GM23338 (cell line): ENCODE measurements around the gene FAM89B. TPM values are rescaled to one million over a fixed set of nuclear protein-coding genes. Genes with fewer than 3 reads are reported as not detected.

ENCODE experiments used
- ATAC-seq: fragments of 200-7000 bp; cut with Tn5 transposase; 3 replicates; pipeline ENCODE4 v1.9.1; 2020
- DNase-seq: peaks from one replicate; pipeline ENCODE4 v3.0.0-alpha.2; 2015; ENCODE audit warnings: low spot score
- H2AFZ ChIP-seq: fragments of 200-600 bp; sonication (generic); 2 replicates; pipeline ENCODE4 v1.8.0; 2016; ENCODE audit warnings: antibody characterized with exemption, mild to moderate bottlenecking, moderate library complexity
- H3F3A ChIP-seq: fragments of 200-600 bp; sonication (generic); replicated peaks from 2 replicates; pipeline ENCODE4 v1.8.0; 2017; ENCODE audit warnings: antibody characterized with exemption, mixed run types, low read depth
- H3K27ac ChIP-seq: fragments of 200-600 bp; sonication (generic); 2 replicates; pipeline ENCODE4 v1.6.1; 2016; ENCODE audit warnings: low read depth
- H3K27me3 ChIP-seq: fragments of 200-600 bp; sonication (generic); 2 replicates; pipeline ENCODE4 v1.8.0; 2016; ENCODE audit warnings: mild to moderate bottlenecking, mixed run types, moderate library complexity; ENCODE audit not compliant: insufficient read depth
- H3K36me3 ChIP-seq: fragments of 200-600 bp; sonication (generic); 2 replicates; pipeline ENCODE4 v1.8.0; 2016; ENCODE audit warnings: mild to moderate bottlenecking; ENCODE audit not compliant: insufficient read depth
- H3K4me1 ChIP-seq: fragments of 200-600 bp; sonication (generic); 2 replicates; pipeline ENCODE4 v1.8.0; 2016; ENCODE audit warnings: mild to moderate bottlenecking, moderate library complexity; ENCODE audit not compliant: insufficient read depth
- H3K4me2 ChIP-seq: fragments of 200-600 bp; sonication (generic); 2 replicates; pipeline ENCODE4 v1.7.1; 2017; ENCODE audit warnings: mixed run types
- H3K4me3 ChIP-seq: fragments of 200-600 bp; sonication (generic); 2 replicates; pipeline ENCODE4 v1.6.1; 2016; ENCODE audit warnings: mixed run types
- H3K79me2 ChIP-seq: fragments of 200-600 bp; sonication (generic); replicated peaks from 2 replicates; pipeline ENCODE4 v1.8.0; 2017; ENCODE audit warnings: mild to moderate bottlenecking; ENCODE audit not compliant: insufficient read depth
- H3K9me2 ChIP-seq: fragments of 200-600 bp; sonication (generic); 2 replicates; pipeline ENCODE4 v1.8.0; 2017; ENCODE audit not compliant: insufficient read depth
- H4K20me1 ChIP-seq: fragments of 200-600 bp; sonication (generic); replicated peaks from 2 replicates; pipeline ENCODE4 v1.8.0; 2017; ENCODE audit warnings: mild to moderate bottlenecking; ENCODE audit not compliant: insufficient read depth
- H3K27ac Mint-ChIP-seq: 2 replicates; pipeline ENCODE4 v1.8.0; 2020; ENCODE audit warnings: inconsistent platforms, mild to moderate bottlenecking, moderate library complexity, mixed read lengths
- H3K27me3 Mint-ChIP-seq: 3 replicates; pipeline ENCODE4 v1.8.0; 2022; ENCODE audit warnings: low read depth, mild to moderate bottlenecking, moderate library complexity, mixed read lengths, inconsistent platforms; ENCODE audit not compliant: insufficient read depth, poor library complexity
- H3K36me3 Mint-ChIP-seq: 3 replicates; pipeline ENCODE4 v1.8.0; 2021; ENCODE audit warnings: low read depth, mild to moderate bottlenecking, inconsistent platforms, moderate library complexity, mixed read lengths
- H3K4me1 Mint-ChIP-seq: 3 replicates; pipeline ENCODE4 v1.8.0; 2020; ENCODE audit warnings: mild to moderate bottlenecking, inconsistent platforms, mixed read lengths
- H3K4me3 Mint-ChIP-seq: 3 replicates; pipeline ENCODE4 v1.8.0; 2021; ENCODE audit warnings: moderate library complexity, mild to moderate bottlenecking, inconsistent platforms, mixed read lengths
- H3K9me3 Mint-ChIP-seq: 3 replicates; pipeline ENCODE4 v1.8.0; 2020; ENCODE audit warnings: moderate library complexity, mild to moderate bottlenecking, inconsistent platforms, mixed read lengths
- CTCF ChIP-seq, 2 experiments: fragments of 200-600 bp in 1 of 2; sonication (generic) in 1 of 2; conservative IDR thresholded peaks; 2 replicates each; pipeline versions ENCODE4 v1.5.1 to v1.6.1; 2016 to 2017; ENCODE audit warnings: antibody characterized with exemption in 2 of 2, low read depth in 2 of 2, mild to moderate bottlenecking in 2 of 2, moderate library complexity in 1 of 2
- ETS1 ChIP-seq: IDR thresholded peaks from 2 replicates; pipeline ENCODE4 v1.6.1; 2016; ENCODE audit warnings: antibody characterized with exemption
- POLR2AphosphoS5 ChIP-seq: IDR thresholded peaks from 2 replicates; pipeline ENCODE4 v1.6.1; 2016; ENCODE audit warnings: antibody characterized with exemption, low read depth
- REST ChIP-seq: IDR thresholded peaks from one replicate; pipeline ENCODE4 v1.6.1; 2018; ENCODE audit warnings: antibody characterized with exemption; ENCODE audit not compliant: unreplicated experiment
- STAT1 ChIP-seq: IDR thresholded peaks from one replicate; pipeline ENCODE4 v1.6.1; 2016; ENCODE audit warnings: antibody characterized with exemption; ENCODE audit not compliant: unreplicated experiment
- ZNF114 ChIP-seq: fragments of 250-450 bp; sonication (Bioruptor Pico); IDR thresholded peaks from 2 replicates; pipeline ENCODE4 v1.5.0; 2020; ENCODE audit warnings: mild to moderate bottlenecking, moderate library complexity
- ZNF462 ChIP-seq: fragments of 250-450 bp; sonication (Bioruptor Pico); IDR thresholded peaks from 2 replicates; pipeline ENCODE4 v1.5.0; 2020; ENCODE audit warnings: mild to moderate bottlenecking, moderate library complexity
- polyA plus RNA-seq: library from polyadenylated mRNA; unstranded; fragments of >200 nt; fragmentation: Nextera tagmentation; extraction: Ambion mirVana; gene quantifications from 2 replicates; pipeline ENCODE4 v1.2.1, GENCODE V29; 2016
- total RNA-seq: library from RNA; depleted of rRNA; stranded (reverse); fragments of >200 nt; shearing (Covaris generic); gene quantifications from 2 replicates; pipeline ENCODE4 v1.2.3, GENCODE V29; 2014

Gene FAM89B
- total and polyA plus RNA-seq, 2 experiments from 2014 or later, result 13.0 to 18.2 TPM

- Mint-ChIP-seq H3K9me3 (no peaks in the 10 kb centered on the region), H3K27me3 (peaks cover 34% of the 10 kb centered on the region), H3K36me3 (peaks cover 9% of the 10 kb centered on the region), H3K27ac (no peak overlapping the region), H3K4me1 (peaks cover 49% of the 10 kb centered on the region), H3K4me3 (peak overlapping the region; percentile 100)
- peaks cover 10% of the 10 kb centered on the region for H4K20me1 ChIP-seq
- DNase-seq, result peak; percentile 87
- H3K27me3 ChIP-seq, result peaks cover 27% of the 10 kb centered on the region
- peaks cover 41% of the 10 kb centered on the region for H3F3A ChIP-seq
- no peaks in the 10 kb centered on the region for H3K36me3 ChIP-seq
- H3K4me2 ChIP-seq, result peak overlapping the region; percentile 99
- H3K9me2 ChIP-seq, result no peaks in the 10 kb centered on the region
- H3K79me2 ChIP-seq, result peaks cover 8% of the 10 kb centered on the region
- H2AFZ ChIP-seq, result no peak overlapping the region; the same call in 1 of the 2 replicates
- H3K4me1 ChIP-seq, result peaks cover 31% of the 10 kb centered on the region
- H3K27ac ChIP-seq, result no peak overlapping the region
- peak overlapping the region; percentile 91 for H3K4me3 ChIP-seq
- peak; percentile 63 to 77 for TF ChIP-seq CTCF (conservative IDR thresholded peaks at IDR 0.05; ENCODE audit: low read depth in 2 of 2)
- TF ChIP-seq REST, result no peak
- ATAC-seq, result peak; percentile 10
Observed at GRCh38 chr11:65571940-65572339, 398 bp upstream of the FAM89B start.

GRCh38 chr11:65573391-65574079, 1.2 kb downstream of the FAM89B start:
- peaks cover 31% of the 10 kb centered on the region for H3K4me1 ChIP-seq
- H3F3A ChIP-seq, result peaks cover 41% of the 10 kb centered on the region
- H3K4me2 ChIP-seq, result peak overlapping the region; percentile 81
- Mint-ChIP-seq H3K27me3 (peaks cover 42% of the 10 kb centered on the region), H3K4me3 (peak overlapping the region; percentile 65), H3K27ac (no peak overlapping the region), H3K4me1 (peaks cover 52% of the 10 kb centered on the region), H3K9me3 (no peaks in the 10 kb centered on the region), H3K36me3 (peaks cover 9% of the 10 kb centered on the region)
- H3K27me3 ChIP-seq, result peaks cover 43% of the 10 kb centered on the region
- H3K9me2 ChIP-seq, result no peaks in the 10 kb centered on the region
- peaks cover 8% of the 10 kb centered on the region for H3K79me2 ChIP-seq
- ATAC-seq (no peak), DNase-seq (no peak)
- no peaks in the 10 kb centered on the region for H3K36me3 ChIP-seq
- no peak overlapping the region for H2AFZ ChIP-seq
- H4K20me1 ChIP-seq, result peaks cover 10% of the 10 kb centered on the region
- H3K27ac ChIP-seq, result no peak overlapping the region
- H3K4me3 ChIP-seq, result peak overlapping the region; percentile 91; the same call in 1 of the 2 replicates
- TF ChIP-seq ETS1, result no peak
- no peak for TF ChIP-seq POLR2AphosphoS5
- no peak for TF ChIP-seq ZNF114
- no peak for TF ChIP-seq ZNF462 (CRISPR knock-in tag)
- no peak for TF ChIP-seq STAT1
